Parathyroid adenoma (tissue), 2 donors: ENCODE data around the gene FAM114A2.
A peak's percentile ranks its signal among the peaks of the same experiment; 100 is the strongest.

Experiments
- H2AFZ ChIP-seq: fragments of 300-600 bp; sonication (generic); one replicate; pipeline ENCODE4 v1.7.0; 2017; ENCODE audit warnings: antibody characterized with exemption, mild to moderate bottlenecking
- H3K27ac ChIP-seq: fragments of 300-600 bp; sonication (generic); one replicate; pipeline ENCODE4 v1.7.0; 2017
- H3K27me3 ChIP-seq: fragments of 300-600 bp; sonication (generic); one replicate; pipeline ENCODE4 v1.7.0; 2017; ENCODE audit warnings: low read length; ENCODE audit not compliant: control insufficient read depth, insufficient read depth
- H3K36me3 ChIP-seq: fragments of 300-600 bp; sonication (generic); one replicate; pipeline ENCODE4 v1.7.0; 2017; ENCODE audit warnings: low read length; ENCODE audit not compliant: control insufficient read depth, insufficient read depth
- H3K4me1 ChIP-seq: fragments of 300-600 bp; sonication (generic); one replicate; pipeline ENCODE4 v1.7.0; 2017; ENCODE audit warnings: control low read depth
- H3K4me2 ChIP-seq: fragments of 300-600 bp; sonication (generic); one replicate; pipeline ENCODE4 v1.7.0; 2017; ENCODE audit warnings: low read length
- H3K4me3 ChIP-seq: fragments of 300-600 bp; sonication (generic); one replicate; pipeline ENCODE4 v1.7.0; 2017; ENCODE audit warnings: low read depth, low read length
- H3K79me2 ChIP-seq: fragments of 300-600 bp; sonication (generic); one replicate; pipeline ENCODE4 v1.7.0; 2017; ENCODE audit warnings: control low read depth
- H3K9ac ChIP-seq: fragments of 300-600 bp; sonication (generic); one replicate; pipeline ENCODE4 v1.7.0; 2017; ENCODE audit warnings: mild to moderate bottlenecking
- H3K9me3 ChIP-seq: fragments of 300-600 bp; sonication (generic); one replicate; pipeline ENCODE4 v1.7.0; 2017; ENCODE audit warnings: low read length; ENCODE audit not compliant: control insufficient read depth
- CTCF ChIP-seq: fragments of 300-600 bp; sonication (generic); IDR thresholded peaks from one replicate; pipeline ENCODE4 v1.7.0; 2017; ENCODE audit warnings: antibody characterized with exemption, mild to moderate bottlenecking
- donor health status: primary hyperparathyroidism.

FAM114A2 gene

GRCh38 chr5:154047324-154047723 lies 8.6 kb upstream of the FAM114A2 start:
- Histone ChIP-seq H3K79me2 (peaks cover 5% of the 10 kb centered on the region), H3K4me3 (no peak overlapping the region), H3K4me1 (peaks cover 26% of the 10 kb centered on the region), H2AFZ (no peak overlapping the region), H3K9me3 (no peaks in the 10 kb centered on the region), H3K36me3 (no peaks in the 10 kb centered on the region), H3K4me2 (no peak overlapping the region), H3K27me3 (no peaks in the 10 kb centered on the region), H3K27ac (no peak overlapping the region), H3K9ac (no peak overlapping the region)
- TF ChIP-seq CTCF, result no peak

- Histone ChIP-seq H2AFZ (no peak overlapping the region), H3K27ac (no peak overlapping the region), H3K9me3 (no peaks in the 10 kb centered on the region), H3K36me3 (no peaks in the 10 kb centered on the region), H3K27me3 (no peaks in the 10 kb centered on the region), H3K9ac (no peak overlapping the region), H3K4me2 (no peak overlapping the region), H3K4me3 (no peak overlapping the region), H3K79me2 (peaks cover 6% of the 10 kb centered on the region), H3K4me1 (peaks cover 26% of the 10 kb centered on the region)
- no peak for TF ChIP-seq CTCF
Measured at GRCh38 chr5:154046486-154046885, 7.8 kb upstream of the FAM114A2 start.

GRCh38 chr5:154044581-154044980 lies 5.9 kb upstream of the FAM114A2 start:
- H3K4me1 ChIP-seq, result peaks cover 26% of the 10 kb centered on the region
- no peak overlapping the region for H3K27ac ChIP-seq
- peak overlapping the region; percentile 5 for H3K4me2 ChIP-seq
- H2AFZ ChIP-seq, result no peak overlapping the region
- H3K79me2 ChIP-seq, result peaks cover 16% of the 10 kb centered on the region
- no peak for TF ChIP-seq CTCF
- H3K9ac ChIP-seq, result no peak overlapping the region
- no peaks in the 10 kb centered on the region for H3K36me3 ChIP-seq
- H3K27me3 ChIP-seq, result no peaks in the 10 kb centered on the region
- no peak overlapping the region for H3K4me3 ChIP-seq
- H3K9me3 ChIP-seq, result no peaks in the 10 kb centered on the region

GRCh38 chr5:154044099-154044498 lies 5.4 kb upstream of the FAM114A2 start:
- peak overlapping the region; percentile 5 for H3K4me2 ChIP-seq
- no peak overlapping the region for H3K9ac ChIP-seq
- H3K9me3 ChIP-seq, result no peaks in the 10 kb centered on the region
- no peak overlapping the region for H3K27ac ChIP-seq
- H3K79me2 ChIP-seq, result peaks cover 21% of the 10 kb centered on the region
- TF ChIP-seq CTCF, result no peak
- H3K4me3 ChIP-seq, result no peak overlapping the region
- no peaks in the 10 kb centered on the region for H3K36me3 ChIP-seq
- H3K27me3 ChIP-seq, result no peaks in the 10 kb centered on the region
- peaks cover 25% of the 10 kb centered on the region for H3K4me1 ChIP-seq
- H2AFZ ChIP-seq, result no peak overlapping the region

- H3K27ac ChIP-seq, result no peak overlapping the region
- TF ChIP-seq CTCF, result no peak
Measured at GRCh38 chr5:154042766-154043165, 4.1 kb upstream of the FAM114A2 start.

More at GRCh38 chr5:154042766-154043165, 4.1 kb upstream of the FAM114A2 start:
- H3K9me3 ChIP-seq, result no peaks in the 10 kb centered on the region
- H3K4me1 ChIP-seq, result peaks cover 20% of the 10 kb centered on the region
- no peak overlapping the region for H3K9ac ChIP-seq
- H3K79me2 ChIP-seq, result peaks cover 30% of the 10 kb centered on the region
- no peak overlapping the region for H3K4me3 ChIP-seq
- H2AFZ ChIP-seq, result no peak overlapping the region
- H3K4me2 ChIP-seq, result no peak overlapping the region
- no peaks in the 10 kb centered on the region for H3K27me3 ChIP-seq
- no peaks in the 10 kb centered on the region for H3K36me3 ChIP-seq
